WTC11 (cell line): ENCODE results near the gene KLK14.

ENCODE experiments used
- CREB1 ChIP-seq: sonication (generic); formaldehyde crosslinking; IDR thresholded peaks from 2 replicates; pipeline ENCODE4 v1.8.0; 2023; ENCODE audit warnings: mild to moderate bottlenecking, missing genetic modification reagents
- CTCF ChIP-seq: fragments of 200-600 bp; IDR thresholded peaks from 2 replicates; pipeline ENCODE4 v1.8.0; 2022; ENCODE audit warnings: antibody characterized with exemption
- ELF4 ChIP-seq: sonication (generic); formaldehyde crosslinking; IDR thresholded peaks from 2 replicates; pipeline ENCODE4 v1.8.1; 2022; ENCODE audit warnings: low read depth, mild to moderate bottlenecking, moderate library complexity, missing genetic modification reagents
- JAZF1 ChIP-seq: fragments of 250-450 bp; sonication (Bioruptor Pico); IDR thresholded peaks from 2 replicates; pipeline ENCODE4 v1.9.0; 2021; ENCODE audit warnings: moderate library complexity, mild to moderate bottlenecking, inconsistent platforms
- MAX ChIP-seq: sonication (generic); formaldehyde crosslinking; IDR thresholded peaks from 2 replicates; pipeline ENCODE4 v1.8.0; 2022; ENCODE audit warnings: mild to moderate bottlenecking, missing genetic modification reagents
- MXD4 ChIP-seq: fragments of 250-450 bp; sonication (Bioruptor Pico); IDR thresholded peaks from 2 replicates; pipeline ENCODE4 v1.8.0; 2021; ENCODE audit warnings: mild to moderate bottlenecking, moderate library complexity, borderline replicate concordance
- MYBL2 ChIP-seq: sonication (generic); formaldehyde crosslinking; IDR thresholded peaks from 2 replicates; pipeline ENCODE4 v1.8.1; 2023; ENCODE audit warnings: mild to moderate bottlenecking, moderate library complexity, missing genetic modification reagents
- ZBTB21 ChIP-seq: sonication (generic); formaldehyde crosslinking; IDR thresholded peaks from 2 replicates; pipeline ENCODE4 v1.8.1; 2023; ENCODE audit warnings: mild to moderate bottlenecking, missing genetic modification reagents, borderline replicate concordance
- ZNF263 ChIP-seq: sonication (generic); formaldehyde crosslinking; IDR thresholded peaks from 2 replicates; pipeline ENCODE4 v1.8.1; 2022; ENCODE audit warnings: low read depth, mild to moderate bottlenecking, moderate library complexity, missing genetic modification reagents
- TF ChIP-seq, protein P1 (sequence below): sonication (generic); formaldehyde crosslinking; IDR thresholded peaks from 2 replicates; pipeline ENCODE4 v1.8.0; 2022; ENCODE audit warnings: mild to moderate bottlenecking, missing genetic modification reagents

GRCh38 chr19:51055866-51056265 is 26.8 kb downstream of the KLK14 start:
- TF ChIP-seq CREB1 (CRISPR knock-in tag) (no peak), MXD4 (no peak), CTCF (no peak), MAX (CRISPR knock-in tag) (no peak), ZBTB21 (no peak), ELF4 (no peak), MYBL2 (CRISPR knock-in tag) (no peak), ZNF263 (CRISPR knock-in tag) (no peak), JAZF1 (CRISPR knock-in tag) (no peak)
- TF ChIP-seq, protein P1, sequence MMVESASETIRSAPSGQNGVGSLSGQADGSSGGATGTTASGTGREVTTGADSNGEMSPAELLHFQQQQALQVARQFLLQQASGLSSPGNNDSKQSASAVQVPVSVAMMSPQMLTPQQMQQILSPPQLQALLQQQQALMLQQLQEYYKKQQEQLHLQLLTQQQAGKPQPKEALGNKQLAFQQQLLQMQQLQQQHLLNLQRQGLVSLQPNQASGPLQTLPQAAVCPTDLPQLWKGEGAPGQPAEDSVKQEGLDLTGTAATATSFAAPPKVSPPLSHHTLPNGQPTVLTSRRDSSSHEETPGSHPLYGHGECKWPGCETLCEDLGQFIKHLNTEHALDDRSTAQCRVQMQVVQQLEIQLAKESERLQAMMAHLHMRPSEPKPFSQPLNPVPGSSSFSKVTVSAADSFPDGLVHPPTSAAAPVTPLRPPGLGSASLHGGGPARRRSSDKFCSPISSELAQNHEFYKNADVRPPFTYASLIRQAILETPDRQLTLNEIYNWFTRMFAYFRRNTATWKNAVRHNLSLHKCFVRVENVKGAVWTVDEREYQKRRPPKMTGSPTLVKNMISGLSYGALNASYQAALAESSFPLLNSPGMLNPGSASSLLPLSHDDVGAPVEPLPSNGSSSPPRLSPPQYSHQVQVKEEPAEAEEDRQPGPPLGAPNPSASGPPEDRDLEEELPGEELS, result no peak
